Vagina (tissue), 2 donors: ENCODE data around the gene NEAT1.

Experiments
- POLR2A ChIP-seq, 2 donors: fragments of 450-650 bp; IDR thresholded peaks; one replicate each; pipeline ENCODE4 v1.6.1; 2017; ENCODE audit warnings: antibody characterized with exemption in 2 of 2, mild to moderate bottlenecking in 2 of 2, moderate library complexity in 2 of 2
- POLR2AphosphoS5 ChIP-seq, 2 donors: sonication (generic); formaldehyde crosslinking; IDR thresholded peaks; one replicate each; pipeline ENCODE4 v1.9.0; 2017; ENCODE audit warnings: antibody characterized with exemption in 2 of 2, mild to moderate bottlenecking in 2 of 2, low read depth in 1 of 2; ENCODE audit not compliant: insufficient read depth in 1 of 2
- TF ChIP-seq, protein P1 (sequence below), 3 experiments: fragments of 450-650 bp in 2 of 3; fragments of 200-600 bp in 1 of 3; sonication (generic) in 1 of 3; IDR thresholded peaks; one replicate each; pipeline ENCODE4 v1.5.1; 2017 to 2019; ENCODE audit warnings: antibody characterized with exemption in 3 of 3, mild to moderate bottlenecking in 2 of 3, moderate library complexity in 2 of 3

DNA sequence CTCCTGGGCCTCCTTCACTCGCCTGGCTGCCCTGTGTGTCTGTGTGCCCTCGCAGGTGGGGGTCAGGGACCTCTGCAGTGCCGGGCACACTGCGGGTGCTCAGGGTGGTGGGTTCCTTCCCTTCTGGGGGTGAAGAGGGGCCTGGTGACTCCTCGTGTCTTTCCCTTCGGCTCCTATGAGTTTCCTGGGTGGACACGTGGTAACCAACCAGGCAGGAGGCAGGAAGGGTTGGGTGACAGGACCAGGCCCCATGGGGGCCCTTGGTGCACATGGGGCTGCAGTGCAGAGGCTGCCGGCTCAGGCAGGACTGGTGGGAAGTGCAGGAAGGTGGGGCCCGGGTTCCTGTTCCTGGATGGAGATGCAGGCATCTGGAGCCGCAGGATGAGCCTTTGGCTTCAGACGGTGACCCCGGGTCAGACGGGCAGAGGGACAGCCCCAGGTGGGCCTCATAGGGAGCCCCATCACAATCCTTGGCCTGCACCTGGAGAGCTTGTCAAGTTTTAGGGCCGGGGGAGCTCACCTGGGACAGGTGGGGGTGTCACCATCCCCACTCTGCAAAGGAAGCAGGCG lies 26.6 kb upstream of the NEAT1 start:
- TF ChIP-seq, protein P1, sequence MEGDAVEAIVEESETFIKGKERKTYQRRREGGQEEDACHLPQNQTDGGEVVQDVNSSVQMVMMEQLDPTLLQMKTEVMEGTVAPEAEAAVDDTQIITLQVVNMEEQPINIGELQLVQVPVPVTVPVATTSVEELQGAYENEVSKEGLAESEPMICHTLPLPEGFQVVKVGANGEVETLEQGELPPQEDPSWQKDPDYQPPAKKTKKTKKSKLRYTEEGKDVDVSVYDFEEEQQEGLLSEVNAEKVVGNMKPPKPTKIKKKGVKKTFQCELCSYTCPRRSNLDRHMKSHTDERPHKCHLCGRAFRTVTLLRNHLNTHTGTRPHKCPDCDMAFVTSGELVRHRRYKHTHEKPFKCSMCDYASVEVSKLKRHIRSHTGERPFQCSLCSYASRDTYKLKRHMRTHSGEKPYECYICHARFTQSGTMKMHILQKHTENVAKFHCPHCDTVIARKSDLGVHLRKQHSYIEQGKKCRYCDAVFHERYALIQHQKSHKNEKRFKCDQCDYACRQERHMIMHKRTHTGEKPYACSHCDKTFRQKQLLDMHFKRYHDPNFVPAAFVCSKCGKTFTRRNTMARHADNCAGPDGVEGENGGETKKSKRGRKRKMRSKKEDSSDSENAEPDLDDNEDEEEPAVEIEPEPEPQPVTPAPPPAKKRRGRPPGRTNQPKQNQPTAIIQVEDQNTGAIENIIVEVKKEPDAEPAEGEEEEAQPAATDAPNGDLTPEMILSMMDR (IDR thresholded peaks at IDR 0.05), result no peak
- TF ChIP-seq POLR2AphosphoS5 (IDR thresholded peaks at IDR 0.05; ENCODE audit: insufficient read depth in 1 of 2, low read depth in 1 of 2) (no peak), POLR2A (IDR thresholded peaks at IDR 0.05) (no peak)
